Adipose tissue (tissue), 3 donors: ENCODE results near the gene RAB33A. TPM values are rescaled to one million over a fixed set of nuclear protein-coding genes. Genes with fewer than 3 reads are reported as not detected.

Experiments
- H3K27ac ChIP-seq: one replicate; pipeline ENCODE4 v1.5.1; 2013; ENCODE audit warnings: low read depth, low read length
- WGBS, 3 donors: extraction: QIAGEN DNeasy Blood & Tissue Kit; methylation state at CpG; one replicate each; pipeline ENCODE4 v1.1.7; 2013; 5-methylcytosine and 5-hydroxymethylcytosine counted together
- polyA plus RNA-seq, 3 donors: library from polyadenylated mRNA; stranded (reverse); fragments of 200-250 nt; gene quantifications; one replicate each; pipeline ENCODE4 v1.2.3, GENCODE V29; 2013
- donor health status: healthy with polysubstance abuse.
- donor health status: Bipolar disorder and iron deficiency.
- donor health status: healthy.

The RAB33A gene
- polyA plus RNA-seq, 3 donors: 0.37 to 0.95 (median 0.56) TPM

GRCh38 chrX:130167040-130167439, 4.7 kb upstream of the RAB33A start:
- H3K27ac ChIP-seq: no peak overlapping the region
- WGBS, 3 donors: 37 to 70% (median 68%) methylated on average over 4 of the region's 4 CpGs

GRCh38 chrX:130170752-130171445, 863 bp upstream of the RAB33A start:
- no peak overlapping the region for H3K27ac ChIP-seq
- 3 to 39% (median 14%) methylated on average over 9 to 36 of the region's 36 CpGs for WGBS, 3 donors

GRCh38 chrX:130172127-130172845, 524 bp downstream of the RAB33A start:
- no peak overlapping the region for H3K27ac ChIP-seq
- 16 to 57% (median 18%) methylated on average over 23 to 32 of the region's 34 CpGs for WGBS, 3 donors

GRCh38 chrX:130173190-130173895, 1.6 kb downstream of the RAB33A start:
- 16 to 63% (median 40%) methylated on average over 7 of the region's 7 CpGs for WGBS, 3 donors
- H3K27ac ChIP-seq: no peak overlapping the region

- WGBS, 3 donors: 45 to 57% (median 53%) methylated on average over 10 of the region's 10 CpGs
- no peak overlapping the region for H3K27ac ChIP-seq
Measured at GRCh38 chrX:130174045-130174704, 2.4 kb downstream of the RAB33A start.

GRCh38 chrX:130174937-130175336, 3.2 kb downstream of the RAB33A start:
- 69 to 98% (median 89%) methylated on average over 2 of the region's 2 CpGs for WGBS, 3 donors
- no peak overlapping the region for H3K27ac ChIP-seq

- no peak overlapping the region for H3K27ac ChIP-seq
Measured at GRCh38 chrX:130176354-130176776, 4.6 kb downstream of the RAB33A start.

- no peak overlapping the region for H3K27ac ChIP-seq
- WGBS, 3 donors: 57 to 79% (median 64%) methylated on average over 4 of the region's 4 CpGs
Measured at GRCh38 chrX:130176942-130177341, 5.2 kb downstream of the RAB33A start.

GRCh38 chrX:130179170-130179569, 7.4 kb downstream of the RAB33A start:
- WGBS, 3 donors: 73 to 83% (median 79%) methylated on average over 5 of the region's 5 CpGs
- H3K27ac ChIP-seq: no peak overlapping the region

- 53 to 59% (median 55%) methylated on average over 7 of the region's 7 CpGs for WGBS, 3 donors
Measured at GRCh38 chrX:130179579-130180215, 7.9 kb downstream of the RAB33A start.

GRCh38 chrX:130184168-130184567, 12.4 kb downstream of the RAB33A start:
- no peak overlapping the region for H3K27ac ChIP-seq
- 92% methylated on average over 11 of the region's 11 CpGs for WGBS, 3 donors

More at GRCh38 chrX:130179579-130180215, 7.9 kb downstream of the RAB33A start:
- H3K27ac ChIP-seq: no peak overlapping the region

GRCh38 chrX:130184857-130185256, 13.1 kb downstream of the RAB33A start:
- WGBS, 3 donors: 39 to 56% (median 52%) methylated on average over 2 of the region's 2 CpGs
- no peak overlapping the region for H3K27ac ChIP-seq

- WGBS, 3 donors: 52 to 81% (median 72%) methylated on average over 4 of the region's 4 CpGs
- H3K27ac ChIP-seq: no peak overlapping the region
Measured at GRCh38 chrX:130186651-130187050, 14.9 kb downstream of the RAB33A start.

GRCh38 chrX:130190801-130191200, 19.0 kb downstream of the RAB33A start:
- H3K27ac ChIP-seq: no peak overlapping the region
- 79 to 95% (median 93%) methylated on average over 3 to 4 of the region's 4 CpGs for WGBS, 3 donors

- WGBS, 3 donors: 66 to 72% (median 72%) methylated on average over 7 of the region's 7 CpGs
- H3K27ac ChIP-seq: no peak overlapping the region
Measured at GRCh38 chrX:130196466-130196865, 24.7 kb downstream of the RAB33A start.

GRCh38 chrX:130197464-130197863, 25.7 kb downstream of the RAB33A start:
- no peak overlapping the region for H3K27ac ChIP-seq
- WGBS, 3 donors: 62 to 78% (median 77%) methylated on average over 5 of the region's 5 CpGs

GRCh38 chrX:130204647-130205046, 32.9 kb downstream of the RAB33A start:
- WGBS, 3 donors: 64 to 97% (median 86%) methylated on average over 1 of the region's 1 CpG
- no peak overlapping the region for H3K27ac ChIP-seq

- H3K27ac ChIP-seq: no peak overlapping the region
- 73 to 98% (median 93%) methylated on average over 4 of the region's 4 CpGs for WGBS, 3 donors
Measured at GRCh38 chrX:130211415-130212186, 39.8 kb downstream of the RAB33A start.
